ENCODE data around the gene DES.
"Not testable (repeated sequence)": the region's sequence is repeated elsewhere in the genome, so short reads cannot be mapped to it uniquely, and the experiment has no call there.

DES gene

DNA sequence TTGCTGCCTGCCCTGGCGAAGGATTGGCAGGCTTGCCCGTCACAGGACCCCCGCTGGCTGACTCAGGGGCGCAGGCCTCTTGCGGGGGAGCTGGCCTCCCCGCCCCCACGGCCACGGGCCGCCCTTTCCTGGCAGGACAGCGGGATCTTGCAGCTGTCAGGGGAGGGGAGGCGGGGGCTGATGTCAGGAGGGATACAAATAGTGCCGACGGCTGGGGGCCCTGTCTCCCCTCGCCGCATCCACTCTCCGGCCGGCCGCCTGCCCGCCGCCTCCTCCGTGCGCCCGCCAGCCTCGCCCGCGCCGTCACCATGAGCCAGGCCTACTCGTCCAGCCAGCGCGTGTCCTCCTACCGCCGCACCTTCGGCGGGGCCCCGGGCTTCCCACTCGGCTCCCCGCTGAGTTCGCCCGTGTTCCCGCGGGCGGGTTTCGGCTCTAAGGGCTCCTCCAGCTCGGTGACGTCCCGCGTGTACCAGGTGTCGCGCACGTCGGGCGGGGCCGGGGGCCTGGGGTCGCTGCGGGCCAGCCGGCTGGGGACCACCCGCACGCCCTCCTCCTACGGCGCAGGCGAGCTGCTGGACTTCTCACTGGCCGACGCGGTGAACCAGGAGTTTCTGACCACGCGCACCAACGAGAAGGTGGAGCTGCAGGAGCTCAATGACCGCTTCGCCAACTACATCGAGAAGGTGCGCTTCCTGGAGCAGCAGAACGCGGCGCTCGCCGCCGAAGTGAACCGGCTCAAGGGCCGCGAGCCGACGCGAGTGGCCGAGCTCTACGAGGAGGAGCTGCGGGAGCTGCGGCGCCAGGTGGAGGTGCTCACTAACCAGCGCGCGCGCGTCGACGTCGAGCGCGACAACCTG is at the start of gene DES:
DES (plus strand) TSS at position 223 of the 857 bp plus-strand sequence; CDS start at position 309, 86 bp downstream.
- no peak for DNase-seq

DNA sequence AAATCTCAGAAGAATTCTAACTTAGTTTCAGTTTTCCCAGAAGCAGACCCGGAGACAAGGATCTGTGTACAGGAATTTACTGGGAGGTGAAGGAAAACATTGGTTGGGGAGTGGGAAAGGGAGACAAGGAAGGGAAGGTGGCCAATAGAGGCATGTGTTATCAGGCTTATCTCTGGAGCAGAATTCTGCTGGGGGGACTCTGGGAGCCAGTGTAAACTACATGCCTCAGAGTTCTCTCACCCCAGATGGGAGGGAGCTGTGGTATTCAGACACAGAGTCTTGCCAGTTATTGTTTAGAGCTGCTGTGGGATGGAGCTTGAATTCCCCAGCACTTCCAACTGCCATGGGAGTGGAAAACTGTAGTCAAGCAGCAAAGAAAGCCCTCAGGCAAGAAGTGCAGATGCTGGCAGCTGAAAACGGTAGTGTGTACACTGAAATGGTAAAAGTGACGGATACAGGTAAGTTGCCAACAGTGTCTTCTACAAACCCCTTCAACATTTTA is 49.4 kb upstream of the DES start:
- DNase-seq, result no peak

DNA sequence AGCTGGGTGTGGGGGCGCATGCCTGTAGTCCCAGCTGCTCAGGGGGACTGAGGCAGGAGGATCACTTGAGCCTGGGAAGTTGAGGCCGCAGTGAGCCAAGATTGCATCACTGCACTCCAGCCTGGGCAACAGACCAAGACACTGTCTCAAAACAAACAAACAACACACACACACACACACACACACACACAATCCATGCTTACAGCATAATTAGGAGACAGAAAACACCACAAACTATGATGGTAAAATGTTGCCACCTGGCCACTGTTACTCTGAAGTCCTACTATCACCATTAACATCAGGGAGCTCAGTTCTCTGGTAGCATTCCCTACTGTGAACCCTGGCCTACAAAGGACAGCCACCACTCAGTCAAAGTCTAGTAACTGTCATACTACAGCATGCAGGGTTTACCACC is 48.7 kb upstream of the DES start:
- DNase-seq, result no peak

DNA sequence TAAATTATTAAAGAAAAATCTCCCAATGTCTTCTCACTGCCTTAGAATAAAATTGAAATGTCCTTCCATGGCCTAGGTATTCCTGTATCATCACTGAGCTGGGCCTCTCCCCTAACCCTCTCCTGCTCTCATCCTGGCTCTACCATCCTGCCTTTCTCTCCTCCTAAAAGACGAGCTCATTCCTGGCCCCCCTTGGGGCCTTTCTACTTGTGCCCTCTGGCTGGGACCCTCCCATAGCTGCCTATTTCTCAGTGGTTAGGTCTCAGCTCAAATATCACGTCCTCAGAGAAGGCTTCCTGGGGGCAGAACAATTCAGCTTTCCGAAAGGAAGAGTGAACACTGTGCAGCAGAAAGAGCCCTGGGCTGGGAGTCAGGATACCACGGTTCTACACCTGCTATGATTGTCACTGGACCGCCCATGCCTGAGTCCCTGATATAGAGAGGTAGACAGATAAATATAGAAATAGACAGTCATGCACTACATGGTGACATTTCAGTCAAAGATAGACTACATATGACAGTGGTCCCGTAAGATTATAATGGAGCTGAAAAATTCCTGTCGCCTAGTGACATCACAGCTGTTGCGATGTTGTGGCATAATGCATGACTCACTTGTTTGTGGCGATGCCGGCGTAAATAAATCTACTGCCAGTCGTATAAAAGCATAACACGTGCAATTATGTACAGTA is 39.9 kb upstream of the DES start:
- no peak for DNase-seq

DNA sequence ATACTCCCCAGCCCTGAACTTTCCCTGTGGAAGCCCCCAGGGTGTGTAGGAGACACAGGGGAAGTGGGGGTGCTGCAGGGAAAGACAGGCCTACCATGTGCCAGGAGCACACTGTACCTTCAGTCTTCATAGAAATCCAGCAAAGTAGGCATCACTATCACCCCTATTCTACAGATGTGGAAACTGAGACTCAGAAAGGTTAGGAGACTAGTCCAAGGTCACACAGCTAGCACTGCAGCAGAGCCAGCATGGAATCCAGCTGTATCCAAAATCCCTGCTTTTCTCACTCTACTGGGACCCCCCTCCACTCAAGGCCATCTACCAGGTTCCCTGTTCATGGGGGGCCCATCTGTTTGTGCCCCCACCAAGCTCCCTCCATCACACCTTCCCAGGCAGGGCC is 37.3 kb upstream of the DES start:
- no peak for DNase-seq

DNA sequence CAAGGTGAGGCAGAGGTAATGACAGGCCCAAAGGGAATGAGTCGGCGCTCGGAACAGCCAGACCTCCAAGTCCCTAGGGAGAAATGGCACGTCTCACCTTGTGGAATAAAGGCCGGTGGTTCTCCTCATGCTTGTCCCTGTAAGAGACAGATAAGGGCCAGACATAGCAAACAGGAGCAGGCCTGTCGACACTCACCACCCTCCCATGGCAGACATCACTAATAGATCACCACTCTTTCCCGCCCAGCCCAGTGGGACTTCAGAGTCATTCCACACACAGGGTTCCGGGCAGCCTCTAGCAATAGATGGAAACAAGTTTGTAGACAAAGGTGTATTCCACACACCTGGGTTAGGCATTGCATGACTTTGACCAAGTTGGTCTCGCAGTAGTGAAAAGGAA is 36.7 kb upstream of the DES start:
- DNase-seq, result no peak

DNA sequence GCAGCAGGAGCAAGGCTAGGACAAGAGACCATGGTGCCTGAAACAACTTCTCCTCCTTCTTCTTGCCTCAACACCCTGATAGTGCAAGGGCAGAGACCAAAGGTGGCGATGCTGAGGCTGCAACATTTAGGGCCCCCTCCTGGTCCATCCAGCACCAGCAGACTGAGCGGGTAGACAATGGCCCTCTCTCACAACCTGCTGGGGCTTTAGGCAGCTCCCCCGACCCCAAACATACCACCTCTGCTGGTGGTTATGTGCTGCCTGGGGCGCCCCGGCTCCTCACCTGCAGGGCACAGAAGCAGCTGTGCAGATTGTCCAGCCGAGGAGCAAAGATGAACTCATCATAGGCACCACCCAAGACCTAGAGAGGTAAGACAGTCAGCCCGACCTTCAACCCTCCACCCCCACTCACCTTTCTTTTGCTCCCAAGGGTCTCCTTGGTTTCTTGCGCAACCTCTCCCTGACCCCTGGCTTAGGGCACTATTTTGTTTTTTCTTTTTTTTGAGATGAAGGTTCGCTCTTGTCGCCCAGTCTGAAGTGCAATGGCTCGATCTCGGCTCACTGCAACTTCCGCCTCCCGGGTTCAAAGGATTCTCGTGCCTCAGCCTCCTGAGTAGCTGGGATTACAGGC is 34.0 kb upstream of the DES start:
- DNase-seq, result no peak

DNA sequence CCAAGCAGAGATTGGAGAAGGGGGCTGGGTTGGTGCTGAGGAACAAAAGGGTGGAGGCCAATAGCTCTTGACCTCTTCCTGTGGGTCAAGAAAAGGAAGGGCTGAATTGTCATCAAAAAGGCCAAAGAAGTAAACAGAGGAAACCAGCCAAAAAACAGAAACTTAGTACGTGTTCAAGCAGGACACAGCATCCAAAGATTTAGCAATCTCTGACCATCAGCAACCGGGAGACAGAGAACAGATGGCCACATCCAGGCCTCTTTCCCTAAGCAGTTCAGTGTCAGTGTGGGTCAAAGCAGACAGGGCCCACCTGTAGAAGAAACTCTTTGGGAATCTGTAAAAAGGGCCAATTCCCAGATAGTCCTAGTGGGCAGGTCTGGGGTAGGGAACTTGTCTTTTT is 33.3 kb upstream of the DES start:
- no peak for DNase-seq

DNA sequence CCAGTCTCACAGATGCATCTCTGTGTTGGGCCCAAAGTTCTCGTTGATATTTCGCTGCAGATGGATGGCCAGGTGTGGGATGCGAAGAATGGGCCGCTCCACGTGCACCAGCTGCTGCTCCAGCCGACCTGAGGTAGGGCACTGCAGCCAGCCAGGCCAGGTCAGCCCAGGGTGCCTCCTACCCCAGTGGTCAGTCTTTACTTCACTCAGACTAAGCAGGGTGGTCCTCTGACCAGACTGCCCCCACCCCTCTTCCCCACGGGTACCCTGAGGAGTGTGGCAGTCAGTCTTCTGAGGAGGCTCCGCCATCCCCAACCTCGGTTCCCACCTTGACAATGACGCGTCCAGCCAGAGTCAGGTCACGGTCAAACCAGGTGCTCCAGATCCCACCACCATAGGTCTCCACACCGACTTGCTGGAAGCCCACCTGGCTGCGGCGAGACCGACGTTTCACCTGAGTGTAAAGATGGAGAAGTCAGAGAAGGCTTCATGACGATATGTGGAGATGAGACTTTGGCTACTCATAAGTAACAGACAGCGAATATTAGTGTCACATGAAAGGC is 32.1 kb upstream of the DES start:
- no peak for DNase-seq

DNA sequence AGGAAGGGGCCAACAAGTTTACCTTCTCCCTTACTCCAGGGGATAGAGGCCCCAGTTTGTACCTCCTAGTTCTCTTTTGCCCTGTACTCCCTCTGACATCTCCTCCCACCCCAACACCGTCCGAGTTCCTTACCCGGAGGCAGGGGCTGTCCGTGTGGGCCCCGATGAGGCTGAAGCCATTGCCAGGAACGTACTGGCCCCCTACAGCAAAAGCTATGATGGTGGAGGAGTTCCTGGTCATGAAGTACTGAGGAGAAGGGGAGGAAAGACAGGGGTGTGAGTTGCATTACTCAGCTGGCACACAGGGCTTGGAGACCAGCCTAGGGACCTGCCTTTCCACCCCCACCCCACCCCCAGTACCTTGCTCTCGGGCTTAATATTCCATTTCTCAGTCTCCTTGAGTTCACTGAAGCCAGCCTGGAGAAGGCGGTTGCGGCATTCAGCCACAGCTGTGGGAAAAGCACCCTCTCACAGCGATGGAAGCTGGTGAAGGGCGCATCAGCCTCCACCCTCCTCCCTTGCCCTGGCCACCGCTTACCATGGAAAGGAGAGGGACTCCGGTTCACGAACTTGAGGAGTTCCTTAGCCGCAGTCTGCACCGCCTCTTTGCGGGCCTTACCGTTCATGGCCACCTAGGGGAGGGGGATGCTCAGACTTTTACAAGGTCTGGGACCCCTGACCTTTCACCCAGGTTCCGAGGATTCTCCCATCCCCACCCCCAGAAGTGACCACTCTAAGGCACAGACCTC is 31.5 kb upstream of the DES start:
- no peak for DNase-seq

DNA sequence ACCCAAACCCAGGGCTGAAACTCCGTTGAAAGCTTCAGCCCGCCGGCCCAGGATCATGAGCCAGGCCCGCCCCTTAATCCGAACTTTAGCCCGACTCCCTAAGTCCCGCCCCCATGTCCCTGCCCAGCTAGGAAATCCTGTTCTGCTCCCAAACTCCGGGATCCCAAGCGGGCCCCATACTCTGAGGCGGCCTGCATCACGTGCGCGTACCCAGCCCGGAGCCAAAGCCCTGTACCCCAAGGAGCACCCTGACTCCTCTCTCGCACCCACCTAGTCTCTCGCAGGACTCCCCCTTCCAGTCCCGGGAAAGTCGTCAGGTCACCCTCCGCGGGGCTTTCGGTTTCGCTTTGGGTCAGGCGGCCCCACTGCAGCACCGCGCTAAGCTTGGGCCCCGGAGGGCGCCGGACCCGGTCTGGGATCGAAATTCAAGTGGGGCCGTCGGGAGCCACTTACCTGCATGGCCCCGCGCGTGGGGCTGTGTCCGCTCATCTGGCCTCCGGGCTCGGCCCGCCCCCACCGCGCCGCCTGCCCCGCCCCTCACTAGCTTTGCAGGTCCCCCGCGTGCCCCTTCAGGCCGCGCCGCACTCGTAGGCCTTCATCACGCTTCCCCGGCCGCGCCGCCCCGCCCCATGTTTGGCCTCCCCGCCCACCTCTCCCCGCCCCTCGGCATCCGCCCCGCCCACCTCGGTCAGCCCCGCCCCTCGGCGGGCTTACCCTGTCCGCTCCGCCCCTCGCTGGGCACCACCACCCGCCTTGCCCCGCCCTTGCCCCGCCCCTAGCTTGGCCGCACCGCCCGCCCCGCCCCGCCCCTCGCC is 30.7 kb upstream of the DES start, which contains the start of gene DNPEP:
DNPEP (minus strand) TSS at position 607 of the 815 bp plus-strand sequence; CDS start at position 489, 118 bp downstream.
- peak; percentile 98 for DNase-seq

DNA sequence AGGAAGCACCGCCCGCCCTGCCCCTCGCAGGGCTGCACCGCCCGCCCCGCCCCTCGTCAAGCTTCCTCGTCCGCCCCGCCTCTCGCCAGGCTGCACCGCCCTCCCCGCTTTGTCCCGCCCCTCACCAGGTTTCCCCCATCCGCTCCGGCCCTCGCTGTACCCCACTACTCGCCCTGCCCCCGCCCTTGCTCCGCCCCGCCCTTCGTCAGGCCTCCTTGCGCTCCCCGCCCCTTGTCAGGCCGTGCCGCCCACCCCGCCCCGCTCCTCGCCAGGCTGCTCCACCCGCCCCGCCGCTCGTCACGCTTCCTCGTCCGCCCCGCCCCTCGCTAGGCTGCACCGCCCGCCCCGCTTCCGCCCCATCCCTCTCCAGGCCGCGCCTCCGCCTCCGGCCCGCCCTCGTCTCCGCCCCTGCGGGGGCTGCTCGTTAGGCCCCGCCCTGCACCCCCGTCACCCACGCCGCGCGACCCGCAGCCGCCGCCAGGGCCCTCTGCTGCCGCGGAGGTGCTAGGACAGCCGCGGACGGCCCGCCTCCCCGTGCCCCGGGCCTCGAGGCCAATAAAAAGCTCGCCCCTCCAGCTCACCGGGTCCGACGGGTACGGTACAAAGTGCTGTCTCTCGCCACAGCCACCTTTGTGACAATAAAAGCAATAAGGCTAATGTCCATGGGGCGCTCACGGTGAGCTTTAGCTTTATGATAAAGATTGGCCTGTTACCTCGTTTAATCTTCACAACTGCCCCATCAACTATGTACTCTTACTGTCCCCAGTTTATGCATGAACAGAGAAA is 29.9 kb upstream of the DES start:
- DNase-seq, result peak; percentile 100

DNA sequence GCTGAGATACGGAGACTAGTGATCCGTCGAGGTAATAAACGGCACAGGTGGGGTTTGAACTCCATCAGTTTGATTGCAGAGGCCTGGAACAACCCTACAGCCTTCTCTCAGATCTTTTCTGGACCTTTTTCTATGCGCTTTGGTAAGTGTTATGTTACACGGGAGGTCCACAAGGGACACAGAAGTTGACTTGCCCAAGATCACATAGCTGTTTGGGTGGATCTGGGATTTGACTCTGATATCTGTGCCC is 29.3 kb upstream of the DES start:
- DNase-seq, result no peak

DNA sequence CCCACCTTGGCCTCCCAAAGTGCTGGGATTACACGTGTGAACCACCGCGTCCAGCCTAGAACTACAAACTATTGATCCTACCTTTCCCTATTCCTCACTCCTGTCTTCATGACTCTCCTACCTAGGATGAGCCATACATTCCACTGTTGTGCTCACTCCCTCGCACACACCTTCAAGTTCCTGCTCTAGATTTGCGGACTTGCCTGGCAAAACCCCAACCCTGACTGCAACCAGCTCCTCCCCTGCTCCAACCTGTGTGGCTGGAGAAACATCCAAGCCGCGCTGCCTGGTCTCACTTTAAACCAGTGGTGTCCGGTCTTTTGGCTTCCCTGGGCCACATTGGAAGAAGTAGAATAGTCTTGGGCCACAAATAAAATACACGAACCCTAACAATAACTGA is 25.4 kb upstream of the DES start:
- DNase-seq, result no peak

DNA sequence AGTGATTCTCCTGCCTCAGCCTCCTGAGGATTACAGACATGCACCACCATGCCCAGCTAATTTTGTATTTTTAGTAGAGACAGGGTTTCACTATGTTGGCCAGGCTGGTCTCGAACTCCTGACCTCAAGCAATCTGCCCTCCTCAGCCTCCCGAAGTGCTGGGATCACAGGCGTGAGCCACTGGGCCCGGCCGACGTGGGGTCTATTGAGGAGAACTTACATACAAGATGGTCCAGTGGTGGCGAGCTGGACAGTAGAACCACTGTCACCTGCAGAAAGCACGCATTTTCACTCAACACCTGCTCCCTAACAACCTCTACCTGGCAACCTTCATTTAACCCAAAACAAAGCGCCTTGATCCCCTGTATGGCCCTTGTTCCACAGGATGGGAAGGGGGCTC is 23.1 kb upstream of the DES start:
- not testable (repeated sequence) for DNase-seq

DNA sequence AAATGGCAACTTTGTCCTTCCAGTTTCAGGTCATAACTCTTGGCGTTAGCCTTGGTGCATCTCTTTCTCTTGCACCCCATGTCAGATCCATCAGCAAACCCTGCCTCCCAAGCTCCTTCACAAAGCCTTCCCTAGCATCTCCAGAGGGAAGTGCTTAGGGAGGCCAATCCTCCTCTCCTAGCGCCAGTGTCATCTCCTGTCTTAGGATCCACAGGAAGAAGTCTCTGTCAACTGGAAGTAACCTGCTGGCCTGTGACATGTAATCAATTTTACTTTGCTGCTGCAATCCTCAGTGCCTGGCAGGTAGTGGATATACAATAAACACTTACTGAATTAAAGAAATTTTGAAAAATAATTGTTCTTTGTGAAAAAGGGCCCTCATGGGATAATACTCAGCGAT is 22.6 kb upstream of the DES start:
- no peak for DNase-seq

DNA sequence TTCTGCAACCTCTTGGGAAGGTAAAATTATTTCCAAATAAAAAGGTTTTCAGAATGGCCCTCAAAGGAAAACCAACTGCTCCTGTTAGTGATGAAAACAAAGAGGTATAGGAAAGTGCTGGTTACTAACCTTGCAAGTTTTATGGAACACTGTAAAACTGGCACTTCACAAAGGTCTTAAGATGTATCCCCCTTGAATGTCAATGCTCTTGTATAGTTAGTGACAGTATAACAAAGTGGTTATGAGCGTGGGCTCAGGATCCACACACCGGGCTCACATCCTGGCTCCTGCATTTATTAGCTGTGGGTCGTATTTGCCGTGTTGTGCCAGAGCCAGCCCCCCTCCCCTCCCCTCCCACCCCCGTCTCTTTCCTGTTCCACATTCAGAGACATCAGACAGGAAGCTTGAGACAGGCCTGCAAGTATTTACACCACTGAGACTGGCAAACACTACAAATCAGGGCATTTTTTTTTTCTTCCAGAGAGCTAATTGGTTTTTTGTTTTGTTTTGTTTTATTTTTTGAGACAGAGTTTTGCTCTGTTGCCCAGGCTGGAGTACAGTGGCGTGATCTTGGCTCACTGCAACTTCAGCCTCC is 21.2 kb upstream of the DES start:
- DNase-seq, result no peak

DNA sequence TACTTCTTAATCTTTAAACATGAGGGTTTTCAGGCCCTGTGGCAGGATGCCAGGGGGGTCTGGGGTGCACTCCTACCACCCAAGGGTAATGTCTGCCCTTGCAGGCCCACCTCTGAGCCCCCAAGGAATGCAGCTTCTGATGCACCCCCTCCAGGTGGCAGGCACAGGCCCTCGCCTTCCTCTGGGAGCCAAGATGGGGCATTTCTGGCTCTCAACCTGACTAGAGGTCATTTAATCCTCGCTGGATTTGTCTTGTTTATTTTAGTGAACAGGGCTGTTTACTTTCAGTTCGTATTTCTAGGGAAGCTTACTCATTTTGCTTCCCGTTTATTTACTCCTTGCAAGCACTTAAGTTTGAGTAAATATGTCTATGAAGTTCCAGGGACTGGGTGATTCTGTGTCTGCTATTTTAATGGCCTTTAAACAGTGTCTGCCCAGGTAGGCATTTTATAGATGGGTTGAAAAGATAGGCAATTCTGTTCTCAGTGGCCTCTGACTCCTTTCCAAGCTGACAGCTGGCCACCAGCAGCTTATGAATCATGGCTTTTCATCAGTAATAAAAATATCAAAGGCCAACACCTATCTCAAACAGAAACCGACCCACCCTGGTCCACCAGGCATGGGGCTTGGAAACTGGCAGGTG is 19.3 kb upstream of the DES start:
- no peak for DNase-seq

DNA sequence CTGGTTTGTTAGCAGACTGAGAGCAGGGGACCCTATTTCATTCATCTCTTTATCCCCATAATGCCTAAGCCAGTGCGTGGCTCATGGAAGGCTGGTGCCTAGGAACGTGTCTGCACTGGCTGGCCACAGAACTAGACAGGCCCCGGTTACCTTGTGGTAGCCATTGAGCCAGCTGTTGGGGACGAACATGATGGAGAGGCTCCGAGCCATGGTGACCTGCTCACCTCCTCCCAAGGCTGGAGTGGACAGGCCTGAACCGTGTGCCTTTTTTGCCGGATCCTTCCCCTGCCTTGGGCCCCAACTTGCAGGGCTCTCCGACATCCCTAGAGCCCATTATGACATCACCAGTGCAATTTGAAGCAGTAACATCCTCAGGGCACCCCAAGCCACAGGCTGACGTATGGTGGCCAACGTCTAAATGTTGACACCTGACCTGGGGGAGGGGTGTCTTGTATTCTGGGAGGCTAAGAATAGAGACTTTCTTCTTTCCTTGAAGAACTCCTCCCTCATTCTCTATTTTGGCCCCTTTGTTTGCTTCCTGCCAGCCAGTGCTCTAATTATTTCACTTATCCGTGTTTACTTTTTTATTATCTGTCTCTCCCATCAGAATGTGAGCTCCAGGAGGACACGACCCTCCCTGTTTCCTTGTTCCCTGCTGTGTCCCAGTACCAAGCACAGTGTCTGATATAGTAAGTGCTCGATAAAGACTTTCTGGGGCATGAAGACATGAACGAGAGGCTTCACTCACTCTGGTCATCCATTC is 18.3 kb upstream of the DES start:
- no peak for DNase-seq
